HepG2 (cell line): ENCODE results near the gene TRPV4. TPM values are rescaled to one million over a fixed set of nuclear protein-coding genes. Genes with fewer than 3 reads are reported as not detected.

Experiments
- ATAC-seq: fragments of 200-7000 bp; cut with Tn5 transposase; 3 replicates; pipeline ENCODE4 v1.9.1; 2020; ENCODE audit warnings: mild to moderate bottlenecking, moderate library complexity
- BruUV-seq: library from RNA; stranded (reverse); fragments of 400-500 nt; replicated peaks from 2 replicates; lab custom pipeline; 2021; lab: Mats Ljungman, UMichigan
- CTCF ChIA-PET: fragments of 300-600 bp; formaldehyde crosslinking; extraction: SDS; loops from one replicate; lab custom pipeline; 2021; ENCODE audit warnings: low total read pairs, inconsistent platforms, low intra/inter-chr PET ratio; lab: Yijun Ruan, JAX
- POLR2A ChIA-PET: fragments of 350-600 bp; sonication (Branson Sonifier 250); formaldehyde crosslinking; loops from one replicate; lab custom pipeline; 2020; ENCODE audit warnings: antibody characterized with exemption, inconsistent platforms; lab: Yijun Ruan, JAX
- DNase-seq: peaks from one replicate; pipeline ENCODE4 v3.0.0-alpha.2; 2015; ENCODE audit warnings: low spot score
- FAIRE-seq: peaks from 3 replicates; lab custom pipeline; 2011; peaks lifted over from hg19 to GRCh38; lab: Jason Lieb, UNC
- H2AFZ ChIP-seq: one replicate; pipeline ENCODE4 v1.6.1; 2011; ENCODE audit warnings: low read length, inconsistent platforms
- H3K27ac ChIP-seq: fragments of 300-600 bp; 3 replicates; pipeline ENCODE4 v1.8.0; 2011; ENCODE audit warnings: mixed run types, mild to moderate bottlenecking, mixed read lengths, low read length, inconsistent platforms; ENCODE audit not compliant: insufficient read depth; ENCODE audit errors: extremely low read length
- H3K27me3 ChIP-seq, 2 experiments: fragments of 200-600 bp in 1 of 2; 2 replicates in 1 of 2; 3 replicates in 1 of 2; pipeline versions ENCODE4 v1.6.0 to v1.8.0; 2011; ENCODE audit warnings: low read length in 2 of 2, mild to moderate bottlenecking in 2 of 2, moderate library complexity in 2 of 2, inconsistent platforms in 1 of 2; ENCODE audit not compliant: insufficient read depth in 2 of 2, control insufficient read depth in 1 of 2
- H3K36me3 ChIP-seq, 2 experiments: fragments of 200-600 bp in 1 of 2; replicated peaks in 1 of 2; 2 replicates in 1 of 2; 3 replicates in 1 of 2; pipeline versions ENCODE4 v1.5.1 to v1.8.0; 2011; ENCODE audit warnings: low read length in 2 of 2, inconsistent platforms in 1 of 2; ENCODE audit not compliant: insufficient read depth in 2 of 2, control insufficient read depth in 1 of 2
- H3K4me1 ChIP-seq: 2 replicates; pipeline ENCODE4 v1.5.1; 2012; ENCODE audit warnings: low read length, inconsistent platforms; ENCODE audit not compliant: insufficient read depth
- H3K4me2 ChIP-seq: 2 replicates; pipeline ENCODE4 v1.6.0; 2011; ENCODE audit warnings: low read depth, low read length, inconsistent platforms
- H3K4me3 ChIP-seq, 3 experiments: fragments of 200-600 bp in 1 of 3; sonication (generic), shearing (Covaris generic) in 1 of 3; replicated peaks in 1 of 3; 2 replicates each; pipeline ENCODE4 v1.5.1; 2011 to 2016; ENCODE audit warnings: low read length in 3 of 3, inconsistent platforms in 2 of 3, low read depth in 2 of 3, mild to moderate bottlenecking in 2 of 3, control low read depth in 1 of 3, mixed read lengths in 1 of 3; ENCODE audit not compliant: insufficient read depth in 1 of 3
- H3K79me2 ChIP-seq: one replicate; pipeline ENCODE4 v1.6.1; 2011; ENCODE audit warnings: low read length, inconsistent platforms; ENCODE audit not compliant: insufficient read depth
- H3K9ac ChIP-seq: 2 replicates; pipeline ENCODE4 v1.6.0; 2011; ENCODE audit warnings: mild to moderate bottlenecking, low read depth, low read length, inconsistent platforms; ENCODE audit not compliant: insufficient read depth
- H3K9me3 ChIP-seq: 2 replicates; pipeline ENCODE4 v1.5.1; 2012; ENCODE audit warnings: mild to moderate bottlenecking, low read length
- H4K20me1 ChIP-seq: 2 replicates; pipeline ENCODE4 v1.6.0; 2011; ENCODE audit warnings: inconsistent platforms, mild to moderate bottlenecking, low read length, moderate library complexity; ENCODE audit not compliant: insufficient read depth
- ADNP ChIP-seq: sonication (generic); formaldehyde crosslinking; IDR thresholded peaks from 2 replicates; pipeline ENCODE4 v1.4.0; 2020; ENCODE audit warnings: missing genetic modification reagents
- ELF3 ChIP-seq: IDR thresholded peaks from 2 replicates; pipeline ENCODE4 v1.6.1; 2016; ENCODE audit warnings: missing genetic modification reagents, missing compliant biosample characterization
- PAF1 ChIP-seq: IDR thresholded peaks from 2 replicates; pipeline ENCODE4 v1.6.1; 2016; ENCODE audit warnings: missing genetic modification reagents, missing compliant biosample characterization
- RFXAP ChIP-seq: sonication (generic); formaldehyde crosslinking; IDR thresholded peaks from 2 replicates; pipeline ENCODE4 v1.4.0; 2020; ENCODE audit warnings: missing genetic modification reagents, borderline replicate concordance
- ZBTB21 ChIP-seq: sonication (generic); formaldehyde crosslinking; IDR thresholded peaks from 2 replicates; pipeline ENCODE4 v1.4.0; 2020; ENCODE audit warnings: missing genetic modification reagents
- ZNF468 ChIP-seq: sonication (generic); formaldehyde crosslinking; IDR thresholded peaks from 2 replicates; pipeline ENCODE4 v1.8.0; 2022; ENCODE audit warnings: mild to moderate bottlenecking, moderate library complexity, missing genetic modification reagents
- ZNF713 ChIP-seq: sonication (generic); formaldehyde crosslinking; IDR thresholded peaks from 2 replicates; pipeline ENCODE4 v1.4.0; 2020; ENCODE audit warnings: mild to moderate bottlenecking, missing genetic modification reagents
- WGBS: methylation state at CpG from one replicate; pipeline ENCODE4 v1.1.6; 2017; ENCODE audit warnings: low lambda C conversion rate; 5-methylcytosine and 5-hydroxymethylcytosine counted together
- in situ Hi-C: cut with HindIII; loops from 2 replicates; pipeline ENCODE4 v1.10.0; 2017; ENCODE audit warnings: low pct_unique_long_range_greater_than_20kb; ENCODE audit not compliant: extremely low pct_ligation_motif_present
- intact Hi-C: fragments of 100-400 bp; cut with micrococcal nuclease; formaldehyde crosslinking; loops from one replicate; pipeline ENCODE4 v1.10.0; 2022; ENCODE audit not compliant: unreplicated experiment
- polyA plus RNA-seq, 8 experiments: library from polyadenylated mRNA; depleted of rRNA in 3 of 8; stranded (reverse) in 7 of 8; unstranded in 1 of 8; fragments of >200 nt; fragmentation: Illumina TruSeq in 4 of 8; extraction: Trizol in 4 of 8; gene quantifications; 2 replicates each; pipeline versions ENCODE4 v1.2.1 to v1.2.3, GENCODE V29; 2011 to 2016; ENCODE audit warnings: low read depth in 4 of 8, missing spikeins in 1 of 8, mixed read lengths in 1 of 8; ENCODE audit not compliant: insufficient read depth in 1 of 8
- total RNA-seq, 5 experiments: library from RNA; depleted of rRNA; stranded (reverse); fragments of >200 nt; fragmentation: Illumina TruSeq; extraction: Trizol; gene quantifications; 2 replicates each; pipeline ENCODE4 v1.2.3, GENCODE V29; 2016; ENCODE audit warnings: low read depth in 1 of 5
- TF ChIP-seq, protein P1 (sequence below): sonication (generic); formaldehyde crosslinking; IDR thresholded peaks from 2 replicates; pipeline ENCODE4 v1.5.0; 2020; ENCODE audit warnings: mild to moderate bottlenecking, missing genetic modification reagents, borderline replicate concordance

The TRPV4 gene
- total and polyA plus RNA-seq, 2 of the 13 experiments (the other 11 are each of a cell fraction or from before 2014, with no cell fraction given): 0.66 to 4.7 TPM

DNA sequence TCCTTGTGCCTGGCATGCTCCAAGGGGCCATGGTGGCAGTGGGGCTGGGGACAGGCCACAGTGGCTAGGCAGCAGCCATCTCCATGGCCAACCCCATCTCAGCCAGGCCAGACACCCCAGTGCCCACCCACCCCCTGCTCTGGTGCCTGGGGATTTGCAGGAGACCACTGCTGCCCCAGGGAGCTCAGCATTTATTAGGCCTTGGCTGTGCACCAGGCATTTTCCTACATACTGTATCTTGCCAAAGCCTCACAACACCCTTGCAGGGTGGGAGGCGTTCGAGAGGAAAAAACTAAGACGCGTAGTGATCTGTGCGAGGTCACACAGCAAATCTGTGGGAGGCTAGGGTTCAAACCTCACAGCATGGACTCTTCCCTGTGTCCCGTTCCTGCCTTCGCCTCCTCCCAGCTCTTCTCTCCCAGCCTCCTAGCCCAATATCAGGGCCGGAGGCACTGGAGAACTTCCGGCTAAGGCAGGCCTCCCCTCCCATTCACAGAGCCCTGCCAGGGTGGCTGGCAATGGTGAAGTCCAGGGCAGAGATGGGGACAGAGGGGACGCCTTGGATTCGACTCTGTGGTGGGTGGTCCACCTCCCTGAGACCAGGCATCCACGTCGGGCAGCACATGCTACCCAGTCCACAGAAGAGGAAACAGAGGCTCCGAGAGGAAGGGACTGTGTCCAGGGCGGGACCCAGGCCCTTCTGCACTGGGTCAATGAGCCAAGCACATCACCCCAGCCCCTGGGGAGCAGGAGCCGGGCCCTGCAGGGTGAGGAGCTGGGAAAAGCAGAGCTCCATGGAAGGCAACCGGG lies 62.1 kb downstream of the TRPV4 start:
- DNase-seq: no peak
- ChIA-PET CTCF (no interaction called here), POLR2A (no interaction called here)
- 94% methylated on average over 17 of the region's 17 CpGs for WGBS
- no peak overlapping the region for H3K4me3 ChIP-seq
- peaks cover 34% of the 10 kb centered on the region for H3K4me1 ChIP-seq
- TF ChIP-seq ELF3 (CRISPR knock-in tag) (no peak), PAF1 (CRISPR knock-in tag) (no peak), ZNF468 (no peak), RFXAP (CRISPR knock-in tag) (no peak)
- no peak for FAIRE-seq
- no peaks in the 10 kb centered on the region for H4K20me1 ChIP-seq
- no peak for ATAC-seq
- no peaks in the 10 kb centered on the region for H3K9me3 ChIP-seq
- no peak overlapping the region for H2AFZ ChIP-seq
- no peak overlapping the region for H3K9ac ChIP-seq
- in situ Hi-C loops (loop anchor here (5.0 kb wide), 2 partner anchors 59 to 174 kb away; partner anchors contain the start of gene FAM222A), intact Hi-C loops (no loop called here)
- no peak overlapping the region for H3K4me2 ChIP-seq
- H3K36me3 ChIP-seq: peaks cover 1 to 12% of the 10 kb centered on the region in 2 experiments; a peak in 2 of 5 replicates
- H3K27me3 ChIP-seq: no peaks in the 10 kb centered on the region
- H3K79me2 ChIP-seq: no peaks in the 10 kb centered on the region
- no TSS peak for BruUV-seq
- H3K27ac ChIP-seq: no peak overlapping the region

DNA sequence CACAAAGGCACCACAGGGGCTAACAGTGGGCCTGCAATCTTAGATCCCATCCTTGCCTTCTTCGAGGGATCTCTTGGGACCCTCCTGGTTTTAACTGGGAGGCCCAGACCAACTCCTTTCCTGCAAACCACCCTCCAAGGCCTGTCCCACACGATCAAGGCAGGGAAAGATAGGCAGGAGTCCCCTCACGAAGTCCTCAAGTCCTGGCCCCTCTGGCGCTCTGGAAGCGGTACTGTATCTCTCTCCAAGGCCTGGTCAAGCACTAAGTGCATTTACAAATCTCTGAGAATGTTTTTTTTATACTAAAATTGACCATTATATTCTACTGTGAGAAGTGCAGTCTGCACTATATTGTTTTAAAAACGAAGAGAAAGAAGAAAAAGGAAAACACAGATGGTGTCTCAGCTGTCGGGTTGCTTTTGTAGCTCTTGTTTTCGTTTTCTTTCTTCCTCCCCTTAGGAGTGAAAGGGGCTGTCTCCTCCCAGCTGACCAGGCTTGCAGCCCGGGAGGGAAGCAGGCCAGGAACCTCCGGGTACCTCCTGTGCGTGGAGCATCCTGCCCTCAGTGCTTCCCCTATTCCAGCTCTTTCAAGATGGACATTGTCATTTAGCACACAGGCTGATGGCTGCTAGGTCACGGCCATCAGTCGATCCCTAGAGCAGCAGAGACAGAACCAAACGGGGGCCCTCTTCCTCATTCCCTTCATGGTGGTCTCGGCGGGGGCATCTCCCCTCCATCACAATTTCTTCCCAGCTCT lies 62.9 kb downstream of the TRPV4 start:
- peaks cover 1 to 17% of the 10 kb centered on the region in 2 experiments; a peak in 2 of 5 replicates for H3K36me3 ChIP-seq
- in situ Hi-C loops: loop anchor here (5.0 kb wide), 2 partner anchors 58 to 173 kb away; partner anchors contain the start of gene FAM222A
- H3K9ac ChIP-seq: no peak overlapping the region
- H3K27ac ChIP-seq: no peak overlapping the region
- no peak for FAIRE-seq
- ChIA-PET CTCF (no interaction called here), POLR2A (no interaction called here)
- WGBS: 83% methylated on average over 16 of the region's 16 CpGs
- no TSS peak for BruUV-seq
- peaks cover 28% of the 10 kb centered on the region for H3K4me1 ChIP-seq
- H3K79me2 ChIP-seq: no peaks in the 10 kb centered on the region
- H4K20me1 ChIP-seq: no peaks in the 10 kb centered on the region
- no peak overlapping the region for H3K4me3 ChIP-seq
- no peaks in the 10 kb centered on the region for H3K27me3 ChIP-seq
- no peak overlapping the region for H3K4me2 ChIP-seq
- DNase-seq: no peak
- intact Hi-C loops: no loop called here
- no peaks in the 10 kb centered on the region for H3K9me3 ChIP-seq
- no peak for ATAC-seq
- H2AFZ ChIP-seq: no peak overlapping the region
- TF ChIP-seq ZNF713 (CRISPR knock-in tag) (no peak), ZBTB21 (CRISPR knock-in tag) (no peak), ADNP (CRISPR knock-in tag) (no peak)
- TF ChIP-seq, protein P1, sequence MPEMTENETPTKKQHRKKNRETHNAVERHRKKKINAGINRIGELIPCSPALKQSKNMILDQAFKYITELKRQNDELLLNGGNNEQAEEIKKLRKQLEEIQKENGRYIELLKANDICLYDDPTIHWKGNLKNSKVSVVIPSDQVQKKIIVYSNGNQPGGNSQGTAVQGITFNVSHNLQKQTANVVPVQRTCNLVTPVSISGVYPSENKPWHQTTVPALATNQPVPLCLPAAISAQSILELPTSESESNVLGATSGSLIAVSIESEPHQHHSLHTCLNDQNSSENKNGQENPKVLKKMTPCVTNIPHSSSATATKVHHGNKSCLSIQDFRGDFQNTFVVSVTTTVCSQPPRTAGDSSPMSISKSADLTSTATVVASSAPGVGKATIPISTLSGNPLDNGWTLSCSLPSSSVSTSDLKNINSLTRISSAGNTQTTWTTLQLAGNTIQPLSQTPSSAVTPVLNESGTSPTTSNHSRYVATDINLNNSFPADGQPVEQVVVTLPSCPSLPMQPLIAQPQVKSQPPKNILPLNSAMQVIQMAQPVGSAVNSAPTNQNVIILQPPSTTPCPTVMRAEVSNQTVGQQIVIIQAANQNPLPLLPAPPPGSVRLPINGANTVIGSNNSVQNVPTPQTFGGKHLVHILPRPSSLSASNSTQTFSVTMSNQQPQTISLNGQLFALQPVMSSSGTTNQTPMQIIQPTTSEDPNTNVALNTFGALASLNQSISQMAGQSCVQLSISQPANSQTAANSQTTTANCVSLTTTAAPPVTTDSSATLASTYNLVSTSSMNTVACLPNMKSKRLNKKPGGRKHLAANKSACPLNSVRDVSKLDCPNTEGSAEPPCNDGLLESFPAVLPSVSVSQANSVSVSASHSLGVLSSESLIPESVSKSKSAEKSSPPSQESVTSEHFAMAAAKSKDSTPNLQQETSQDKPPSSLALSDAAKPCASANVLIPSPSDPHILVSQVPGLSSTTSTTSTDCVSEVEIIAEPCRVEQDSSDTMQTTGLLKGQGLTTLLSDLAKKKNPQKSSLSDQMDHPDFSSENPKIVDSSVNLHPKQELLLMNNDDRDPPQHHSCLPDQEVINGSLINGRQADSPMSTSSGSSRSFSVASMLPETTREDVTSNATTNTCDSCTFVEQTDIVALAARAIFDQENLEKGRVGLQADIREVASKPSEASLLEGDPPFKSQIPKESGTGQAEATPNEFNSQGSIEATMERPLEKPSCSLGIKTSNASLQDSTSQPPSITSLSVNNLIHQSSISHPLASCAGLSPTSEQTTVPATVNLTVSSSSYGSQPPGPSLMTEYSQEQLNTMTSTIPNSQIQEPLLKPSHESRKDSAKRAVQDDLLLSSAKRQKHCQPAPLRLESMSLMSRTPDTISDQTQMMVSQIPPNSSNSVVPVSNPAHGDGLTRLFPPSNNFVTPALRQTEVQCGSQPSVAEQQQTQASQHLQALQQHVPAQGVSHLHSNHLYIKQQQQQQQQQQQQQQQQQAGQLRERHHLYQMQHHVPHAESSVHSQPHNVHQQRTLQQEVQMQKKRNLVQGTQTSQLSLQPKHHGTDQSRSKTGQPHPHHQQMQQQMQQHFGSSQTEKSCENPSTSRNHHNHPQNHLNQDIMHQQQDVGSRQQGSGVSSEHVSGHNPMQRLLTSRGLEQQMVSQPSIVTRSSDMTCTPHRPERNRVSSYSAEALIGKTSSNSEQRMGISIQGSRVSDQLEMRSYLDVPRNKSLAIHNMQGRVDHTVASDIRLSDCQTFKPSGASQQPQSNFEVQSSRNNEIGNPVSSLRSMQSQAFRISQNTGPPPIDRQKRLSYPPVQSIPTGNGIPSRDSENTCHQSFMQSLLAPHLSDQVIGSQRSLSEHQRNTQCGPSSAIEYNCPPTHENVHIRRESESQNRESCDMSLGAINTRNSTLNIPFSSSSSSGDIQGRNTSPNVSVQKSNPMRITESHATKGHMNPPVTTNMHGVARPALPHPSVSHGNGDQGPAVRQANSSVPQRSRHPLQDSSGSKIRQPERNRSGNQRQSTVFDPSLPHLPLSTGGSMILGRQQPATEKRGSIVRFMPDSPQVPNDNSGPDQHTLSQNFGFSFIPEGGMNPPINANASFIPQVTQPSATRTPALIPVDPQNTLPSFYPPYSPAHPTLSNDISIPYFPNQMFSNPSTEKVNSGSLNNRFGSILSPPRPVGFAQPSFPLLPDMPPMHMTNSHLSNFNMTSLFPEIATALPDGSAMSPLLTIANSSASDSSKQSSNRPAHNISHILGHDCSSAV: no peak
